GM18499 (cell line): ENCODE results near the gene MT1M.
A peak's percentile ranks its signal among the peaks of the same experiment; 100 is the strongest.
"Not testable (repeated sequence)": the region's sequence is repeated elsewhere in the genome, so short reads cannot be mapped to it uniquely, and the experiment has no call there.

Experiments used
- ATAC-seq: cut with Tn5 transposase; IDR thresholded peaks from one replicate; pipeline ENCODE4 v1.9.1; 2021; ENCODE audit warnings: moderate number of reproducible peaks; ENCODE audit not compliant: insufficient read depth, unreplicated experiment

Gene MT1M

DNA sequence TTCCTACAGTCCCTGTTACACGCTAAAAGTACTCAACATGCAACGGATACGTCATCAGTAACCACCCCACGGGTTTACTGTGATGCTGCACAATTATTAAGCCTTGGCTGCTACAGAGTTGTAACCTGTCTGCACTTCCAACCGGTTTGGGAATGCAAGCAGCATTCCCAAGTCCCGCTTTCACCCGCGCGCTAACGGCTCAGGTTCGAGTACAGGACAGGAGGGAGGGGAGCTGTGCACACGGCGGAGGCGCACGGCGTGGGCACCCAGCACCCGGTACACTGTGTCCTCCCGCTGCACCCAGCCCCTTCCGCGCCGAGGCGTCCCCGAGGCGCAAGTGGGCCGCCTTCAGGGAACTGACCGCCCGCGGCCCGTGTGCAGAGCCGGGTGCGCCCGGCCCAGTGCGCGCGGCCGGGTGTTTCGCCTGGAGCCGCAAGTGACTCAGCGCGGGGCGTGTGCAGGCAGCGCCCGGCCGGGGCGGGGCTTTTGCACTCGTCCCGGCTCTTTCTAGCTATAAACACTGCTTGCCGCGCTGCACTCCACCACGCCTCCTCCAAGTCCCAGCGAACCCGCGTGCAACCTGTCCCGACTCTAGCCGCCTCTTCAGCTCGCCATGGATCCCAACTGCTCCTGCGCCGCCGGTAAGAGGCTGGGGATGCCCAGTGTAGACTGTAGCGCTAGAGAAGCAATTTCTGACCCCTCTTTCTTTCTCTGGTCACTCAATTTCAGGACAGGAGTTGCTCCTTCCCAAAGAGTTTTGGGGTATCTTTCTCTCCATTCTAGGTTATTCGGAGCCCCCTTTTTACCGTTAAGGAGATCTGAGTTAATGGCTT is 24.2 kb upstream of the MT1M start, which contains the start of gene MT2A:
Gene MT2A, plus strand, starts transcription at position 542 of the 833 bp plus-strand sequence. Its CDS starts 72 bp downstream, at position 614.
- peak; percentile 45 for ATAC-seq

DNA sequence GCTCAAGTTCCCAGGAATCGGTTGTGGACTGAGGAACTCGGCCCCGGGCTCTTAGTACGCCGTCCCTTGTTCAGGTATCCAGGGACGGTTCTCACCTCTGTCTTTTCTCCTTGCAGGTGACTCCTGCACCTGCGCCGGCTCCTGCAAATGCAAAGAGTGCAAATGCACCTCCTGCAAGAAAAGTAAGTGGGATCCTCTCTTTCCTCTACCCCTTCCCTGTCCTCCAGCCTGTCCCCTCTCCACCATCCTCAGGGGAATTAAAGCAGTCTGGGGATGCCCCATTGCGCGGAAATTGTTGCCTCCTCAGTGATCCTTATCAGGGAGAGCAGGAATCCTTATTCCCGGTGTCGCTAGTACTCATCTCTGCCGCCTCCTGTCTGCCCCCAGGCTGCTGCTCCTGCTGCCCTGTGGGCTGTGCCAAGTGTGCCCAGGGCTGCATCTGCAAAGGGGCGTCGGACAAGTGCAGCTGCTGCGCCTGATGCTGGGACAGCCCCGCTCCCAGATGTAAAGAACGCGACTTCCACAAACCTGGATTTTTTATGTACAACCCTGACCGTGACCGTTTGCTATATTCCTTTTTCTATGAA is 23.5 kb upstream of the MT1M start:
- no peak for ATAC-seq

DNA sequence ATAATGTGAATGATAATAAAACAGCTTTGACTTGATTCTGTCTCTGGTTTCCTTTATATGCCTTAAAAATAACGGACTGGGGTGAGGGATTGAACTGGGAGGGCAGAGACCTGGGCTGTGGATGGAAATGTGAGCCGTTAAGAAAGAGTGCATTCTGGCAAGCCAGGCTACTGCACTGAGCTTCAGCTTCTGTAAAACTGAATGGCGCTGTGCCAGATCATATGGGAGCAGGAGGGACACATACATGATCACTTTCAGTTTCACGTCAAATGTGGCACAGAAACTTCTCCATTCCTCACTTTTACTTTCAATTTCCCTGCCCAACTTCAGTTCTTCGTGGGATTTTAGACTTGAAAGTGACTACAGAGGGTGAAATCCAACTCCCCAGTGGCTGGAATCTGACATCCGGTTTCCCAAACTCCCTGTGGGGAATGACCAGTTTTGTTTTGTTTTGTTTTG is 23.0 kb upstream of the MT1M start:
- ATAC-seq = peak; percentile 44

DNA sequence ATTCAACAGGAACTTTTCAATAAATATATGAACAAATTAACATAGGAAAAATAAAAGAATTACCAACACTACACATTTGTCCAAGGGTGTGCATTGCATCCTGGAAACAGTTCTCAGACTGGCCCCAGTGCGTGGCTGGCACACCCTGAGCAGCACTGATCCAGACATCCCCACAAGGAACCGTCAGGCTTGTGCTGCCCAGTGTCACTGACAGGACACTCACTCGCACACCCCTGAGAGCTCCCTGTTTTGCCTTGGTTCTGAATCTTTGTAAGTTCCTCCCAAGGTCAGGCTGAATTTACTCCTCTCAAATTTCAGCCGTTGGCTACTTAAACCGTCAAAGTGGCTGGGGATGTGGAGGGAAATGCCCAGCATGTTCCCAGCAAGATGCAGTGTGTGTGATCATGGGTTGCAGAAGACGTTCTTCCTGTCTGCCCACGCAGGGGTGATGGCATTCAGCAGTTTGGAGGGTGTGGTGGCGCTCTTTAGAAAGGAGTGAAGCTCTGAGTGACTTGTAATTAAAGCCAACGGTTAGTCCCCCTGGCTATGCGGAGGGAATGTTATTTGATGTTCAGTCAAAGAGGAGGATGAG is 22.3 kb upstream of the MT1M start:
- ATAC-seq = no peak

DNA sequence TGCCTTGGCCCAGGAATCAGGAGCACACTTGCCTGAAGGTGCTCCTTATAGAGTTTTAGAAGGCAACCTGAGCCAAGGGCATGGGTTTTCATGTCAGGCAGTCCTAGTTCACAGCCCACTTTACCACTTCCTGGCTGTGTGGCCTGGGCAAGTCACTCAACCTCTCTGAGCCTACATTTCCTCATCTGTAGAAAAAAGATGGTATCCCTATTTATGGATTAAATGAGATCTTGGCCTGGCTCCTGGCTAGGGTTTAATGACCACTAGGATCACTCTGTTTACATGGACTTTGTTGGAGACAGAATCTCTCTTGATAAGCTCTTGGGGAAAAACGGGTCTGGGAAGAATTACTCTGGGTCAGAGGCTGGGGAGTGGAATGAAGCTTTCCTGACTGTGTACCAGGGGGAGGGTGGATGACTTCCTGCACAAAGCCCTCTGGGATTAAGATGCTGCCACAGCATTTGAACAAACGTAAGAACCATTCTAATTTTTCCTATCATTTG is 21.8 kb upstream of the MT1M start:
- ATAC-seq = no peak

DNA sequence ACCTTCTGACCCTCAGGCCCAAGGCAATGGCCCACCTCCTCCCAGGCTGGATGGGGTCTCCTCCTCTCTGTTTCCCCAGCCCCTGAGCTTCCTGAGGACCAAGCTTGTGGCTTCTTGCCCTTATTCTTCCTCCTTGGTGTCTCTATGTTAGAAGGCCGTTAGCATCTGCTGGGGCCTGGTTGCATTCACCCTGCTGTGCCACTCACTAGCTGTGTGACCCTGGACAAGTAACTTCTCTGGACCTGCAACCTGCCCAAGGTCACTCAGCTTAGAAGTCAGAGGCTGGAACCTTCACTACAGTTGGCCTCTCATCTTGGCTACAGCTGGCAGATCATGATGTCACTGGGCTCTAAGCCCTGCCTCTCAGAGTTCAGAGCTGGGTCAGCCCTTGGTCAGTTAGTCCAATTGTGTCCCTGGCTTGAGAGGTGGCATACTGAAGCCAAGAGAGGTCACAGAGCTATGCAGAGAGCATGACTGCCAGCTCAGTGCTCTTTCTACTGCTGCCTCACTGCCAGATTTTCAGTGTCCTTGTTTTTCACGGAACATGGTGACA is 21.1 kb upstream of the MT1M start:
- no peak for ATAC-seq

DNA sequence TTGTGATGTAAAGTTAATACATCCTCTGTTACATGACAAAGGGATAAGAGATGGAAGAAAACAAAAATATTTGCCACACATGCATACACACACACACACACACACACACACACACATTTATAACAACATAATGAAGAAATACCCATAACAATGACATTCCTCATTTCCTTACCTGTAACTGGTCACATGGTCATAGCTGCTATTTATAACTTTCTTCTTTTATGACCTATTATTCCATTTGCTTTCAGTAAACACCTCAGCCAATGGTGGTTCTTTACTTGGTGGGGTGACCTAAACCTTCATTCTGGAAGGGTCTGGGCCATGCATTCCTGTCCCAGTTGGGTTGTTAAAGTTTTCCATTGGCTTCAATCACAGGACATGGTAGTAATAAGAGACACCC is 18.8 kb upstream of the MT1M start:
- no peak for ATAC-seq

GRCh38 chr16:56614549-56614991 is 17.9 kb upstream of the MT1M start:
- no peak for ATAC-seq

DNA sequence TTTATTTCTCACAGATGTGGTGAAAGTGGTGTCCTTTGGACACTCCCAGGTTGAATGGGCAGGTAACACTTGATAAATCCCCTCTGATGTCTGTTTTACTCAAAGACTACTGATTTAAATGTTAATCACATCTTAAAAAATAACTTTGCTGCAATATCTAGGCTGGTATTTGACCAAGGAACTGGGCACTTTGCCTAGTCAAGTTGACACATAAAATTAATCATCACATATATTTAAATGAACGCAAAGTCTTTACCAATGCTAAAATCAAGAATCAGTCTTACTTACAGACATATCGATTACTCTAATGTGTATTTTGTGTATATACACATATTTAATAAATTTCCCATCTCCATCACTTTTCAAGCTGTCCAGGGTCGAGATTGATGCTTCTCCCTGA is 17.1 kb upstream of the MT1M start:
- ATAC-seq = no peak

DNA sequence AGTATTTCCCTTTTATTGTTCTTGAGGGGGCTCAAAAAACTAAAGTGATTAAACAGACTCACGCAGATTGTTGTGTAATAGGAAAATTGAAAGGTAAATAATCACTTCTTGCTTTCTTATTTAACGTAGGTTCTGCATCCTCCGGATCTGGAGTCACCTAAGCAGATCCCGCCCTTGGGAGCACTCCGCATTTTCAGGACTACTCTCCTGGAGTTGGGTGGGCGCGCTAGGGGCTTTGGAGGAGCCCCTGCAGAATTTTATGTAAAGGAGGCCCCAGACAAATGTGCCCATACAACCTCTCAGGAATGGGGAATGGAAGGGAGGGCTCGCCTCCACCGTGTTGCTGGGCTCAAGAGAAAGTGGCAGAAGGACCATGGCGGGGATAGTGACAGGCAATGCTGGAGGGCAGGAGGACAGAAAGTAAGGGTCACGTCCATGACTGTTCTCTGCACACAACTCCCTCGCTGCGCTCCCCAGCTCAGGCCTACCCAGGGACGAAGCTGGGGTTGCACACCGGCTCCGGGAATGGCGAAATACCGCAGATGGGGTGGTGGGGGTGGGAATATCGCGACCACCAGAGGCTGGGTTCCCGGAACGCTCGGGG is 15.7 kb upstream of the MT1M start:
- no peak for ATAC-seq

DNA sequence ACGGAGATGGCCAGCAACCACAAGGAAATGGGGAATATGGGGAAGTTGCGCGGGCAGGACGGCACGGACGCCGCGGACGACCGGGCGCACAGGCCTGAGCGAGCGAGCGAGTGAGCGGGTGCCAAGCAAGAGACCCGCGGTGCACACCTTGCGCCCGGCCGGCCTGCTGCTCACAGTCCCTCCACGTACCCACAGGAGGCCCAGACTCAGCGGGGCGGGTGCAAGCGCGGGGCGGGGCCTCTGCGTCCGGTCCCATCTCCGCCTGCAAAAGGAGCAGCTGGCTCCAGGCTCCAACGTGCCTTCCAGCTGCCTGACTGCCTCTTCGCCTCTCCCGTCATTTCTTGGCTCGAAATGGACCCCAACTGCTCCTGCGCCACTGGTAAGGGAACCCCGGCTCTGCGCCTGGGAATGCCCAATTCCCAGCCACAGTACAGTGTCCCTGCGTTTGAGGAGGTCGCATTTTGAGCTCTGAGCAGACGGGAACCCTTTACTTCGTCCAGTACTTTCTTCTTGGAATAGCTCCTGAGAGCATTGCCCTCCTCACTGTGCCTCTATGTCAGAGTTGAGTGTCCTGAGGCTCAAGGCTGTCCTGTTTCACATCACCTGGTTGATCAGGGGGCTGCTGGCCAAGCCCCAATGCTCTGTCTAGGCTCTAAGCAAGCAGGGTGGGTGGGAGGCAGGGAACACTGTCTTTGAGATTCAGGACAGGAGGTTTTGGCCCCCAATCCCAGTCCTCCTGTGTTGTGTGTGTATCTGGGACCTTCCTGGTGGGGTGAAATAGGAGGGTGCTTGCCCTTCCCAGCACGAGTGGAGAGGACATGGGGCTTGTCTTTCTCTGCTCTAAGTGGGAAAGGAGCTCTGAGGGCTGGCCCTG is 15.0 kb upstream of the MT1M start:
- no peak for ATAC-seq

DNA sequence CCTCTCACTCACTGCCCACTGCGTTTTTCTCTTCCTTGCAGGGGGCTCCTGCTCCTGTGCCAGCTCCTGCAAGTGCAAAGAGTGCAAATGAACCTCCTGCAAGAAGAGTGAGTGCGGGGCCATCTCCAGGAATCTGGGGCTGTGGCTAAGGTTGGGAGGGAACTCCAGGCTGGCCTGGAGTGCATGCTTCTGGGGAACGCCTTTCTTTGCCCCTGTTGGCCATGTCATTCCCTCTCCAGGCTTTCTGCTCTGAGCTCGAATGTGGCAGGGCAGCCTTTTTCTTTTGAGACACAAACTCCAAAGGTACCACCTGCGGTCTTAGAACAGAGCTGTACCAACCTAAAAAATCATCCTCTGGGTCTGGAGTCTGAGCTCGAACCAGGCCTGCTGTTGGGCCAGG is 14.3 kb upstream of the MT1M start:
- ATAC-seq = no peak

DNA sequence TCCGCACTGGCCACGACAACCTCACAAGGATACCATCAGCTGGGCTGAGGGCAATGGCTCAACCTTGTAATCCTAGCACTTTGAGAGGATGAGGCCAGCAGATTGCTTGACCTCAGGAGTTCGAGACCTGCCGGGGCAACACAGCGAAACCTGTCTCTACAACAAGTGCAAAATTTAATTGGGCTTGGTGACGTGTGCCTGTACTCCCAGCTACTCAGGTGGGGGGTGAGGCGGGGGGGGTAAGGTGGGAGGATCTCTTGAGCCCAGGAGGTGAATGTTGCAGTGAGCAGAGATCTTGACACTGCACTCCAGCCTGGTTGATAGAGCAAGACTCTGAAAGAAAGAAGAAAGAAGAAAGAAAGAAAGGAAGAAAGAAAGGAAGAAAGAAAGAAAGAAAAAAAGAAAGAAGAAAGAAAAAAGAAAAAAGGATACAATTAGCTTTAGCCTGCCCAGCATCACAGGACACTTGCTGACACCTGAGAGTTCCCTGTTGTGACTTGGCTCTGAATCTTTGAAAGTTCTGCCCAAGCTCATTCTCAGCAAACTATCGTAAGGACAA is 12.0 kb upstream of the MT1M start:
- no peak for ATAC-seq

DNA sequence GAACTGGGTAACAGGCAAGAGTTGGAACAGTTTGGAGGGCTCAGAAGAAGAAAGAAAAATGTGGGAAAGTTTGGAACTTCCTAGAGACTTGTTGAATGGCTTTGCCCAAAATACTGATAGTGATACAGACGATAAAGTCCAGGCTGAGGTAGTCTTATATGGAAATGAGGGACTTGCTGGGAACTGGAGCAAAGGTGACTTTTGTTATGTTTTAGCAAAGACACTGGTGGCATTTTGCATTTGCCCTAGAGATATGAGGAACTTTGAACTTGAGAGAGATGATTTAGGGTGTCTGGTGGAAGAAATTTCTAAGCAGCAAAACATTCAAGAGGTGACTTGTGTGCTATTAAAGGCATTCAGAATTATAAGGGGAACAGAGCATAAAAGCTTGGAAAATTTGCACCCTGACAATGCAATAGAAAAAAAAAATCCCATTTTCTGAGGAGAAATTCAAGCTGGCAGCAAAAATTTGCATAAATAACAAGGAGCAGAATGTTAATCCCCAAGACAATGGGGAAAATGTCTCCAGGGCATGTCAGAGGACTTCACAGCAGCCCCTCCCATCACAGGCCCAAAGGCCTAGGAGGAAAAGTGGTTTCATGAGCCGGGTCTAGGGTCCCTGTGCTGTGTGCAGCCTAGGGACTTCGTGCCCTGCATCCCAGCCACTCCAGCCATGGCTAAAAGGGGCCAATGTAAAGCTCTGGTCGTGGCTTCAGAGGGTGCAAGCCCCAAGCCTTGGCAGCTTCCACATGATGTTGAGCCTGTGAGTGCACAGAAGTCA is 10.6 kb upstream of the MT1M start:
- not testable (repeated sequence) for ATAC-seq

DNA sequence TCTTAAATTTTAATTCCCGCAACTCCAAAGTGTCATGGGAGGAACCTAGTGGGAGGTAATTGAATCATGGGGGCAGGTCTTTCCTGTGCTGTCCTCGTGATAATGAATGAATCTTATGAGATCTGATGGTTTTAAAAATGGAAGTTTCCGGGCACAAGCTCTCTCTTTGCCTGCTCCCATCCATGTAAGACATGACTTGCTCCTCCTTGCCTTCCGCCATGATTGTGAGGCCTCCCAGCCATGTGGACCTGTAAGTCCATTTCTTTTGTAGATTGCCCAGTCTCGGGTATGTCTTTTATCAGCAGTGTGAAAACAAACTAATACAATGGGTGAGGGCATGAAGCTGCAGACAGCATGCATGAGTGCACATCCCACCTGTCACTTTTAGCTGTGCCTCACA is 9.3 kb upstream of the MT1M start:
- ATAC-seq = not testable (repeated sequence)

- ATAC-seq = no peak
Measured at GRCh38 chr16:56623637-56624036, 8.8 kb upstream of the MT1M start.

- no peak for ATAC-seq
Measured at GRCh38 chr16:56625140-56625942, 7.1 kb upstream of the MT1M start, which contains the start of gene MT1E. TSS of gene MT1E (plus strand) at chr16:56625781. CDS start at chr16:56625852, 71 bp downstream.
